NCI-H510A treated with DMSO at 0.1 percent for 48 hours (cell line): Measurements from ENCODE around the gene ZNF814.
"Not testable (repeated sequence)": the region's sequence is repeated elsewhere in the genome, so short reads cannot be mapped to it uniquely, and the experiment has no call there.

Experiments used
- DNase-seq: peaks from one replicate; lab custom pipeline; 2025; lab: John Stamatoyannopoulos, UW

ZNF814 gene

GRCh38 chr19:57862351-57862750 is 26.5 kb downstream of the ZNF814 start:
- not testable (repeated sequence) for DNase-seq

DNA sequence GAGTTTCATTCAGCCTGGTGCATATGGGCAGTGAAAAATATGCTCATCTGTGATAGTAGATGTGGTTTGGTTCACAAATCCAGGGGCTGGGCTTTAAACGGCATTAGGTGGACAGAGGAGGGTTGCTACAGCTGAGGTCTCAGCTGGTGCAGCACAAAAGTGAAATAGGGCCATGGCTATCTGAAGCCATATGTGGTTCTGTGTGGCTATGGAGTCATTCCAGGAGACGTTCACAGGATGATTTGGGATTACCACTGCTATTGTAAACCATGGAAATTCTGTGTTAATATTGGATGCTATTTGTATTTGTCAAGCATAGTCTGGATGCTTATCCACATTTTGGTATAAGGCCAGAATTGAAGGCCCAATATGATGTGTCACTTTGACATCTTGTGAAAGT is 34.7 kb downstream of the ZNF814 start:
- not testable (repeated sequence) for DNase-seq

DNA sequence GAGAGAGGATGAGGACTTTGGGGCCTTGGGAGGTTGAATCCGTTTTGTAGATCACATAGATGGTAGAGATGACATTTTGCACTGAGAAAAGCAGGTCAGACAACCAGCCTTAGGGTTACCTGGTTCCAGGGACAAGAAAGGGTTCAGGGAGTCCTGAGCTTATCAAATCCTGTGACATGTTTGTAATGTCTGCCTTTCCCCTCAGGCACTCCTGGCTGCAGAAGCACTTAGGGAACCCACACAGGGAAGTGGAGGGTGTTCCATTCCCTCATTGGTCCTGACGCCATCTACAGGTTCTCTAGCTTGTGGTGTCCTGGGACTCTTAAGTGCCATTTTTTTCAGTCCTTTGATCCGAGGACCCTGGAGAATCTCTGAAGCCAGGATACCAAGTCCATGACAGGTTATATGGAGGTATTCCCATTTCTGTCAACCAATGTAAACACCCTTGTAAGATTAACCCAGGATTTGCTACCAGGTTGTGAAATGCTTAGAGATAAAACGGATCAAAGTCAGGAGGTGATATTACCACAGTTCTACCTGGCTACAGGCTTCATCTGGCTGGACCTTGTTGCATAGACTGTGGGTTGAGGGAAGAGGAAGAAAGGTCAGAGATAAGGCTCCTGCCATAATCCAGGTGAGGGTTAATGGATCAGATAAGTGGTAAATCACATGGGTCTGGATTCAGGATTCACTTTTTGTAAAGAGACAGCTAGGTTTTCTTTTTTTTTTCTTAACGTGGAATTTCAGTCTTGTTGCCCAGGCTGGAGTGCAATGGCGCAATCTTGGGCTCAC is 36.8 kb downstream of the ZNF814 start:
- not testable (repeated sequence) for DNase-seq

DNA sequence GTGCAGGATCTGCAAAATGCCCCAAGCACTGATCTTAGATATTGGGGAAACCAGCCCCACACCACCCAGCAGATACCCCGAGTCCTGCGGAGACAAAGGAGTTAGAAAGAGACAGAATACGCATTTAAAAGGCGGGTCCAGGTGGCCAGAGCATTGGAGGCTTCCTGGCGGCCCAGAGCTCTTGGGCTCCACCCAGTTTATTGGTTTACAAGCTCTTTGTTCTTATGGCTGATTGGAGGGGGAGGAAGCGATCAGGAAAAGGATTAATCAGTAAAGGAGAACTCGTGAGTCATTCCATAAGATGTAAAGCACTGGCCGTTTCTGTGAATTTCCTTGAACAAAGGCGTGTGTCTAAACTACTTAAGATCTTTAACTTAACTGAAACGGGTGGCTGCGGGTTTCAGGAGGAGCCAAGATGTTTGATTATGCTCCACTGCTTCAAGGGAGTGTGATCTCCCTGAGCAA is 38.3 kb downstream of the ZNF814 start:
- DNase-seq, result no peak

GRCh38 chr19:57849666-57850473 is 39.0 kb downstream of the ZNF814 start, which contains the start of gene ZNF587:
Gene ZNF587 (plus strand): TSS chr19:57849859. CDS start chr19:57850039, 180 bp downstream.
- peak; percentile 48 for DNase-seq

GRCh38 chr19:57849162-57849665 is 39.6 kb downstream of the ZNF814 start:
- DNase-seq, result not testable (repeated sequence)

DNA sequence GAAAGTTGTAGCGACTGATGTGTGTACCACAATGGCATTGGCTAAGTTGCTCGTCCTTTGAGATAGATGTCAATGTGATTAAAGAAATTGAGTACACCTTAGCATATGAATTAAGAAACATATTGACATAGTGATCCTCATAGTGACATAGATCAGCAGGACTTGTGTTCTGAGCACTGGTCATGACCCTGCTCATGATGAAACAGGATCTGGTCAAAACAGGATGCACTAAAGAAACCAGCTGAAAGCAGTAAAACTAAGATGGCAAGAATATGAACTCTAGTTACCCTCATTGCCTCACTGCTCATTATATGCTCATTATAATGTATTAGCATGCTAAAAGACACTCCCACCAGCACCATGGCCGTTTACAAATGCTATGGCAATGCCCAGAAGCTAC is 41.7 kb downstream of the ZNF814 start:
- DNase-seq, result not testable (repeated sequence)

DNA sequence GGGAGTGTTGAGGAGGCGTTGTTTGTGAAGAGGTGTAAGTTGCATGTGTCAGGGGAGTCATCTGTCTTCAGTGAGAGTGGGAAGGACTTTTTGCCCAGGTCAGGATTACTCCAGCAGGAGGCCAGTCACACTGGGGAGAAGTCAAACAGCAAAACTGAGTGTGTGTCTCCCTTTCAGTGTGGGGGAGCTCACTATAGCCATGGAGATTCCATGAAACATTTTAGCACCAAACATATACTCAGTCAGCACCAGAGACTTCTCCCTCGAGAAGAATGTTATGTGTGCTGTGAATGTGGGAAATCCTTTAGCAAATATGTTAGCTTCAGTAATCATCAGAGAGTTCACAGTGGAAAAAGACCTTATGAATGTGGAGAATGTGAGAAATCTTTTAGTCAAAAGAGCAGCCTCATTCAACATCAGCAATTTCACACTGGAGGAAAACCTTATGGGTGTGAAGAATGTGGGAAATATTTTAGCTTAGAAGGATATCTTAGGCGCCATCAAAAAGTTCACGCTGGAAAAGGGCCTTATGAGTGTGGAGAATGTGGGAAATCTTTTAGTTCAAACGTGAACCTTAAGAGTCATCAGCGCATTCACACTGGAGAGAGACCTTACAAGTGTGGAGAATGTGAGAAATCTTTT is 47.6 kb downstream of the ZNF814 start:
- DNase-seq, result no peak

DNA sequence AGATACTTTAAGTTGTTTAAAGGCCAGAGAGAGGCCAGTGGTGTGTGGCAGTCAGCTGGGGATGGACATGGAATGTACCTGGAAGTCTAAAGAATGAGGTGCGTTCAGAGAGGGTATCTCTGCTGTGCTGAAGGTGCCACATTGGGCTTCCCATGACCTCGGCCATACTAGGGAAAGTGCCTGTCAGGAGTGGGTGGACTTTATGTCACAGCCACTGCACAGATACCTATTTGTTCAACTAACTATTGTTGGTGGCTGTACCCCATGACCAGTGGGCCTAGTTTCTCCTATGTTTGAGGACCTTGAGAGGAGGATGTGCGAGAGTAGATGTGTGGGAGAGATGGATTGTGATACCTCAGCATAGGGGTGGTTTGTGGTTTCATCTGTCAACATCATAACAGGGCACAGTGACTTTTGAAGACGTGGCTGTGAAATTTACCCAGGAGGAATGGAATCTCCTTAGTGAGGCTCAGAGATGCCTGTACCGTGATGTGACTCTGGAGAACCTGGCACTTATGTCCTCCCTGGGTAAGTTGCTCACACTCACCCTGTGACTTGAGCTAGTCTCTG is 50.1 kb downstream of the ZNF814 start:
- not testable (repeated sequence) for DNase-seq

- DNase-seq, result not testable (repeated sequence)
Measured at GRCh38 chr19:57836991-57837390, 51.8 kb downstream of the ZNF814 start.

DNA sequence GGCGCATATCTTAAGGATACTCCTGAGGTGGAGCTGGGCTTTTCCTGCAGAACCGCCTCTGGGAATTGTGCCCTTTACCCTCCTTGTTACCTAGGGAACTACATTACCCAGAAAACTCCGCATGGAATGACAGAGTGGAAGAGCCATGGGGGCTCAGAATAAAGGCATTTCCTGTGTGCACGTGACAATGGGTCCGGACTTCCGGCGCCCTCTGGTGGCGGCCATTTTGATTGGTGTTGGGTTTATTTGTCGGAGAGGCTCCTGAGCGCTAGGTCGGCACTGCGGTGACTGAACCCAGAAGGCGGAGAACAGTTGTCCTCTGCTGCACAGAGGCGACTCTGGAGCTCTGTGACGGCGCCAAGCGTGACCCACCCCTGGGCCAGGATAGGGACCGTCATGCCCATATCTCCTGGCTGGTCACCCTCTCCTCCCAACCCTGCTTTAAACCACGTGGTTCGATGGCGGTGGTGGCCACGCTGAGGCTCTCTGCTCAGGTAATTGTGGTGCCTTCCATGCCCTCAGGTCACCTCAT is 58.7 kb downstream of the ZNF814 start, which contains the start of gene ZNF587B:
ZNF587B (plus strand) TSS at position 229 of the 532 bp plus-strand sequence; CDS start at position 459, 230 bp downstream.
- DNase-seq, result no peak

DNA sequence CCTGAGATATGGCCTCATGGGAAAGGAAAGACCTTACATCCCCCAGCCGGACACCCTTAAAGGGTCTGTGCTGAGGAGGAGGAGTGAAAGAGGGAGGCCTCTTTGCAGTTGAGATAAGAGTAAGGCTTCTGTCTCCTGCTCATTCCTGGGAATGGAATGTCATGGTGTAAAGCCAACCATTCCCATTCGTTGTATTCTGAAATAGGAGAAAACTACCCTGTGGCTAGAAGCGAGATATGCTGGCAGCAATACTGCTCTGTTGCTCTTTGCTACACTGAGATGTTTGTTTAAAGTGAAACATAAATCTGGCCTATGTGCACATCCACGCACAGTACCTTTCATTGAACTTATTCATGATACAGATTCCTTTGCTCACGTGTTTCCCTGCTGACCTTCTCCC is 59.5 kb downstream of the ZNF814 start:
- no peak for DNase-seq

- DNase-seq, result no peak
Measured at GRCh38 chr19:57825511-57825910, 63.3 kb downstream of the ZNF814 start.

GRCh38 chr19:57823608-57824007 is 65.2 kb downstream of the ZNF814 start:
- DNase-seq, result not testable (repeated sequence)

DNA sequence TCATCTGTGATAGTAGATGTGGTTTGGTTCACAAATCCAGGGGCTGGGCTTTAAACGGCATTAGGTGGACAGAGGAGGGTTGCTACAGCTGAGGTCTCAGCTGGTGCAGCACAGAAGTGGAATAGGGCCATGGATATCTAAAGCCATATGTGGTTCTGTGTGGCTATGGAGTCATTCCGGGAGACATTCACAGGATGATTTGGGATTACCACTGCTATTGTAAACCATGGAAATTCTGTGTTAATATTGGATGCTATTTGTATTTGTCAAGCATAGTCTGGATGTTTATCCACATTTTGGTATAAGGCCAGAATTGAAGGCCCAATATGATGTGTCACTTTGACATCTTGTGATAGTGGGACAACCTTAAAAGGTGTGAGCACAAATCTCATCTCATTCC is 65.7 kb downstream of the ZNF814 start:
- DNase-seq, result not testable (repeated sequence)

DNA sequence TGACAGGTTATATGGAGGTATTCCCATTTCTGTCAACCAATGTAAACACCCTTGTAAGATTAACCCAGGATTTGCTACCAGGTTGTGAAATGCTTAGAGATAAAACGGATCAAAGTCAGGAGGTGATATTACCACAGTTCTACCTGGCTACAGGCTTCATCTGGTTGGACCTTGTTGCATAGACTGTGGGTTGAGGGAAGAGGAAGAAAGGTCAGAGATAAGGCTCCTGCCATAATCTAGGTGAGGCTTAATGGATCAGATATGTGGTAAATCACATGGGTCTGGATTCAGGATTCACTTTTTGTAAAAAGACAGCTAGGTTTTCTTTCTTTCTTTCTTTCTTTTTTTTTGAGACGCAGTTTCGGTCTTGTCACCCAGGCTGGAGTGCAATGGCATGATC is 67.3 kb downstream of the ZNF814 start:
- not testable (repeated sequence) for DNase-seq

DNA sequence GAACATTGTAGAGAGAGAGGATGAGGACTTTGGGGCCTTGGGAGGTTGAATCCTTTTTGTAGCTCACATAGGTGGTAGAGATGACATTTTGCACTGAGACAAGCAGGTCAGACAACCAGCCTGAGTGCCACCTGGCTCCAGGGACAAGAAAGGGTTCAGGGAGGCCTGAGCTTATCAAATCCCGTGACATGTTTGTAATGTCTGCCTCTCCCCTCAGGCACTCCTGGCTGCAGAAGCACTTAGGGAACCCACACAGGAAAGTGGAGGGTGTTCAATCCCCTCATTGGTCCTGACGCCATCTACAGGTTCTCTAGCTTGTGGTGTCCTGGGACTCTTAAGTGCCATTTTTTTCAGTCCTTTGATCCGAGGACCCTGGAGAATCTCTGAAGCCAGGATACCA is 67.7 kb downstream of the ZNF814 start:
- DNase-seq, result not testable (repeated sequence)

DNA sequence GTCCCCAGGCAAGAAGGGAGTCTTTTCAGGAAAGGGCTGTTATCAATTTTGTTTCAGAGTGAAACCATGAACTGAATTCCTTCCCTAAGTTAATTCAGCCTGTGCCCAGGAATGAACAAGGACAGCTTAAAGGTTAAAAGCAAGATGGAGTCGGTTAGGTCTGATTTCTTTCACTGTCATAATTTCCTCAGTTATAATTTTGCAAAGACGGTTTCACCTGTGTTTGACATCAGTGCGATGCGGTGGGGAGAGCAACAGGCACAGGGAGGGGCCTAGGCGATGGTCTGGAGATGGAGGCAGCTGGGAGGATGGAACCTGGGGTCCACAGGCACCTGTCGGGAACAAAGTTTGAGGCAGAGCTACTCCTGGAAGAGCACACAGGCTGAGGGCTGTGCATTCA is 68.2 kb downstream of the ZNF814 start:
- no peak for DNase-seq

GRCh38 chr19:57819475-57820148 is 69.2 kb downstream of the ZNF814 start:
- peak; percentile 93 for DNase-seq

DNA sequence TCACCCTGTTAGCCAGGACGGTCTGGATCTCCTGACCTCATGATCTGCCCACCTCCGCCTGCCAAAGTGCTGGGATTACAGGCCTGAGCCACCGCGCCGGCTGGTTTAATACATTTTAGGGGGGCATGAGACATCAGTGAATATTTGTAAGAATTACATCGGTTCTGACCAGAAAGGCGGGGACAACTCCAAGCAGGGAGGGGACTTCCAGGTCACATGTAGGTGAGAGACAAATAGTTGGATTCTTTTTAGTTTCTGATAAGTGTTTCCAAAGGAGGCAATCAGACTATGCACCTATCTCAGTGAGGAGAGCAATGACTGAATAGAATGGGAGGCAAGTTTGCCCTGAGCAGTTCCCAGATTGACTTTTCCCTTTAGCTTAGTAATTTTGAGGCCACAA is 70.5 kb downstream of the ZNF814 start:
- no peak for DNase-seq

DNA sequence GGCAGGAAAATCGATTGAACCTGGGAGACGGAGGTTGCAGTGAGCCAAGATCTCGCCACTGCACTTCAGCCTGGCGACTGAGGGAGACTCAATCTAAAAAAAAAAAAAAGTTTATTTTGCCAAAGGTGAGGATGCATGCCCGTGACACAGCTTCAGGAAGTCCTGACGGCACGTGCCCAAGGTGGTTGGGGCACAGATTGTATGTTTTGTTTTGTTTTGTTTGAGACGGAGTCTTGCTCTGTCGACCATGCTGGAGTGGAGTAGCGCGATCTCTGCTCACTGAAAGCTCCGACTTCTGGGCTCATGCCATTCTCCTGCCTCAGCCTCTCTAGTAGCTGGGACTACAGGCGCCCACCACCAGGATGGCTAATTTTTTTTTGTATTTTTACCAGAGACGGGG is 70.9 kb downstream of the ZNF814 start:
- no peak for DNase-seq
